Right atrium auricular region (tissue), 2 donors: ENCODE data around the gene ADD1. TPM values are rescaled to one million over a fixed set of nuclear protein-coding genes. Genes with fewer than 3 reads are reported as not detected.

Experiments used
- DNase-seq: peaks from one replicate; pipeline ENCODE4 v3.0.0-alpha.2; 2019; ENCODE audit warnings: low spot score
- H3K27ac ChIP-seq, 2 donors: fragments of 200-600 bp; sonication (generic); 1 replicate in 1 of 2; 2 replicates in 1 of 2; pipeline ENCODE4 v1.5.1; 2016 to 2019
- H3K27me3 ChIP-seq, 2 donors: fragments of 200-600 bp; sonication (generic); one replicate each; pipeline versions ENCODE4 v1.5.1 to v1.6.0; 2017 to 2019
- H3K36me3 ChIP-seq: fragments of 200-600 bp; sonication (generic); one replicate; pipeline ENCODE4 v1.5.1; 2016
- H3K4me1 ChIP-seq, 2 donors: fragments of 200-600 bp; sonication (generic); one replicate each; pipeline versions ENCODE4 v1.5.1 to v1.6.0; 2017 to 2019
- H3K4me3 ChIP-seq, 2 donors: fragments of 200-600 bp; sonication (generic); 1 replicate in 1 of 2; 2 replicates in 1 of 2; pipeline ENCODE4 v1.5.1; 2017 to 2019; ENCODE audit warnings: mild to moderate bottlenecking in 1 of 2, moderate library complexity in 1 of 2
- H3K9me3 ChIP-seq, 2 donors: fragments of 200-600 bp; sonication (generic); one replicate each; pipeline ENCODE4 v1.5.1; 2019
- total RNA-seq, 2 donors: library from RNA; depleted of rRNA; stranded (reverse); fragments of >200 nt; gene quantifications; one replicate each; pipeline ENCODE4 v1.1.0, GENCODE V29; 2016
- TF ChIP-seq, protein P1 (sequence below), 2 donors: fragments of 200-600 bp; sonication (generic); IDR thresholded peaks; one replicate each; pipeline ENCODE4 v1.5.1; 2019; ENCODE audit warnings: antibody characterized with exemption in 2 of 2

The ADD1 gene
- total RNA-seq, 2 donors from 2014 or later, result 171 to 196 TPM

DNA sequence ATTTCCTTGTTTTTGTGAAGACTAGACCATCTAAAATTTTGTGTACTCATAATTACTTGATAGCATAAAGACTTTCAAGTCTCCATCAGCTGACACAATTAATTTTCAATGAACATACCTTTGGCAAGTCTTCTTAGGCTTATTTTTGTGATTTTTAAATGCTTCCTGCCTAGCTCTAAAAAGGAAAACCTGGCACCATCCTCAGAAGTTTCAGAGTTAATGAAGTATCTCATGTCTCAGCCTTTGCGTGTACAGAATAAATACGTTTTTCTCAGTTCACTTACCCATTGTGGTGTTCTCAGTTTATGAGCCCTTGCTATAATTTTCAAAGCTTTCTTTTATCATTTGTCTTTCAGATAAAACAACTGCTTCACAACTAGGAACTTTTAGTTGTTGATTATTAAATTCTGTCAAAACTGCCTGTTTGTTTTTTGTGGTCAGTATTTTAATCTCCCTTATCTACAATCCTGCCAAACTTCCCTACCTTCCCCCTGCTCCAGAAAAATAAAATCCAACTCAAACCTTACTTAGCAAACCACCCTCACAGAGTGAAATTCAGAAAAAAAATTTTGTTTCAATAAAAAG, 21.6 kb downstream of the ADD1 start:
- H3K9me3 ChIP-seq, result no peaks in the 10 kb centered on the region
- H3K4me1 ChIP-seq, result peaks cover 0 to 99% of the 10 kb centered on the region in 2 donors
- TF ChIP-seq, protein P1, sequence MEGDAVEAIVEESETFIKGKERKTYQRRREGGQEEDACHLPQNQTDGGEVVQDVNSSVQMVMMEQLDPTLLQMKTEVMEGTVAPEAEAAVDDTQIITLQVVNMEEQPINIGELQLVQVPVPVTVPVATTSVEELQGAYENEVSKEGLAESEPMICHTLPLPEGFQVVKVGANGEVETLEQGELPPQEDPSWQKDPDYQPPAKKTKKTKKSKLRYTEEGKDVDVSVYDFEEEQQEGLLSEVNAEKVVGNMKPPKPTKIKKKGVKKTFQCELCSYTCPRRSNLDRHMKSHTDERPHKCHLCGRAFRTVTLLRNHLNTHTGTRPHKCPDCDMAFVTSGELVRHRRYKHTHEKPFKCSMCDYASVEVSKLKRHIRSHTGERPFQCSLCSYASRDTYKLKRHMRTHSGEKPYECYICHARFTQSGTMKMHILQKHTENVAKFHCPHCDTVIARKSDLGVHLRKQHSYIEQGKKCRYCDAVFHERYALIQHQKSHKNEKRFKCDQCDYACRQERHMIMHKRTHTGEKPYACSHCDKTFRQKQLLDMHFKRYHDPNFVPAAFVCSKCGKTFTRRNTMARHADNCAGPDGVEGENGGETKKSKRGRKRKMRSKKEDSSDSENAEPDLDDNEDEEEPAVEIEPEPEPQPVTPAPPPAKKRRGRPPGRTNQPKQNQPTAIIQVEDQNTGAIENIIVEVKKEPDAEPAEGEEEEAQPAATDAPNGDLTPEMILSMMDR (IDR thresholded peaks at IDR 0.05), result no peak
- no peaks in the 10 kb centered on the region for H3K36me3 ChIP-seq
- H3K4me3 ChIP-seq, result no peak overlapping the region
- no peak for DNase-seq
- peak overlapping the region in 1 of 2 donors; percentile 3 for H3K27ac ChIP-seq
- H3K27me3 ChIP-seq, result no peaks in the 10 kb centered on the region

DNA sequence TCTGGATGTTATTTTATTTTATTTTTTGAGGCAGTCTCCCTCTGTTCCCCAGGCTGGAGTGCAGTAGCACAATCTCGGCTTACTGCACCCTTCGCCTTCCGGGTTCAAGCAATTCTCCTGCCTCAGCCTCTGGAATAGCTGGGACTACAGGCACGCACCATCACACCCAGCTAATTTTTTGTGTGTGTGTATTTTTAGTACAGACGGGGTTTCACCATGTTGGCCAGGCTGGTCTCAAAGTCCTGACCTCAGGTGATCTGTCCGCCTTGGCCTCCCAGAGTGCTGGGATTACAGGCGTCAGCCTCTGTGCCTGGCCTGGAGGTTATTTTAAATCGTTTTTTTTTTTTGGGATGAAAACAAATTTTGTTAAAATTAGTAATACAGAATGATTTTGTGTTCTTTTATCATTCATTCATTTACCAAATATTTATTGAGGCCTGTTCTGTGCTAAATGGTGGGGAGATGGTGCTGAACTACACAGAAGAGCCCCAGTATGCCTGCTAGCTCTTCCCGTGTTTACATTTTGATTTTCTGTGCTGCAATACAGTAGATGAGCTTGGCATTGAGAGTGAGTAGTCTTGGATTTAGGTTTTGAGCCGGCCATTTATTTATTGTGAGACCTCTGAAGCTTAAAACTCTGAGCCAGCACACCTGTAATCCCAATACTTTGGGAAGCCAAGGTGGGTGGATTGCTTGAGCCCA, 22.7 kb downstream of the ADD1 start:
- no peaks in the 10 kb centered on the region for H3K27me3 ChIP-seq
- H3K9me3 ChIP-seq, result no peaks in the 10 kb centered on the region
- no peaks in the 10 kb centered on the region for H3K36me3 ChIP-seq
- peak overlapping the region; percentile 65 to 73 for H3K27ac ChIP-seq
- peaks cover 0 to 99% of the 10 kb centered on the region in 2 donors for H3K4me1 ChIP-seq
- DNase-seq, result no peak
- H3K4me3 ChIP-seq, result no peak overlapping the region
- TF ChIP-seq, protein P1 (IDR thresholded peaks at IDR 0.05), result no peak

DNA sequence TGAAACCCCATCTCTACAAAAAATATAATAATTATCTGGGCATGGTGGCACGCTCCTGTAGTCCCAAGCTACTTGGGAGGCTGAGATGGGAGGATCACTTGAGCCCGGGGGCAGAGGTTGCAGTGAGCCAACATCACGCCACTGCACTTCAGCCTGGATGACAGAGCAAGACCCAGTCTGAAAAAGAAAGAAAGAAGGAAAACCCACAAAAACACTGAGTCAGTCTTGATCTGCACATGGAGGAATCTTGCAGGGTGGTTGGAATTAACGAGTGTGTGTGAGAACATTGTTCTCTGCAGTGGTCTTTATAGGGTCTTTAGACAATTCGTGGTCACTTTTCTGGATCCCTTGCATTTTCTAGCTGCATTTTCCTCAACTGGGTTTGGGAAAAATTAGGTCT, 23.2 kb downstream of the ADD1 start:
- no peak overlapping the region for H3K4me3 ChIP-seq

DNA sequence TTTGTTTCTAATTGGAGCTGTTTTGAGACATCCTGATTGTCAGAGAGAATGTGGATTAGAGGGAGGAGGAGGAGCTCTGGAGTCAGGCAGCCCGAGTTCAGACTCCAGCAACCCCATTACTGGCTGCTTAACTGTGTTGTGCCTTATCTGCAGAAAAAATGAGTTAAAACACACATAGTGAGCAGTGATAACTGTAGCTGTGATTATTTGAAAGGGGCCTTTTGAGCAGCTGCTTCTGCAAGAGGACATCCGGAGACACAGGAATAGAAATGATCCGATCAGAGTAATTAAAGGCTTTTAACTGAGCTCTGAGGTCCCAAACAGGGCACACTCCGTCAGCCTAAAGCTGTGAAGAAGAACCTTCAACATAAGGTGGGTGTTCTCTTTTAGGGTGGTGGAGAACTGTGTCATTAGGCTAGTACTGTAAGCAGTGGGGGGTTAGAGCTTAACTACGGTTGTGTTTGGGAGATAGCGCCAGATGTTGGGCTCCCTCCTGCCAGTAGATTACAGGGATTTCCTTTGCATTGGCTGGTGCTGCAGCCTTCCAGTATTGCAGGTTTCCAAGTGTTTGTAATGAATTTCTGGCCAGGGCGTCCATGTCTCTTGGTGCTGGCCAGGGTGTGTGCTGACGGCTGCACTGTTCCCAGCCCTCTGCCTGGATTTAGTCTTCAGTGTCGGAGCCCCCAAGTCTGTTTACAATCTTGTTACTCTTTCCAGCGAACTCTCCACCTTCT, 24.3 kb downstream of the ADD1 start:
- Histone ChIP-seq H3K36me3 (no peaks in the 10 kb centered on the region), H3K4me1 (peaks cover 0 to 98% of the 10 kb centered on the region in 2 donors), H3K9me3 (no peaks in the 10 kb centered on the region), H3K4me3 (peak overlapping the region in 1 of 2 donors; percentile 34), H3K27ac (peak overlapping the region; percentile 65 to 73), H3K27me3 (no peaks in the 10 kb centered on the region)
- peak; percentile 68 for DNase-seq
- TF ChIP-seq, protein P1 (IDR thresholded peaks at IDR 0.05), result no peak

More for the DNA sequence above, 23.2 kb downstream of the ADD1 start:
- peaks cover 0 to 99% of the 10 kb centered on the region in 2 donors for H3K4me1 ChIP-seq
- no peaks in the 10 kb centered on the region for H3K36me3 ChIP-seq
- H3K9me3 ChIP-seq, result no peaks in the 10 kb centered on the region
- peak overlapping the region; percentile 65 to 73 for H3K27ac ChIP-seq
- TF ChIP-seq, protein P1 (IDR thresholded peaks at IDR 0.05), result no peak
- H3K27me3 ChIP-seq, result no peaks in the 10 kb centered on the region
- no peak for DNase-seq

DNA sequence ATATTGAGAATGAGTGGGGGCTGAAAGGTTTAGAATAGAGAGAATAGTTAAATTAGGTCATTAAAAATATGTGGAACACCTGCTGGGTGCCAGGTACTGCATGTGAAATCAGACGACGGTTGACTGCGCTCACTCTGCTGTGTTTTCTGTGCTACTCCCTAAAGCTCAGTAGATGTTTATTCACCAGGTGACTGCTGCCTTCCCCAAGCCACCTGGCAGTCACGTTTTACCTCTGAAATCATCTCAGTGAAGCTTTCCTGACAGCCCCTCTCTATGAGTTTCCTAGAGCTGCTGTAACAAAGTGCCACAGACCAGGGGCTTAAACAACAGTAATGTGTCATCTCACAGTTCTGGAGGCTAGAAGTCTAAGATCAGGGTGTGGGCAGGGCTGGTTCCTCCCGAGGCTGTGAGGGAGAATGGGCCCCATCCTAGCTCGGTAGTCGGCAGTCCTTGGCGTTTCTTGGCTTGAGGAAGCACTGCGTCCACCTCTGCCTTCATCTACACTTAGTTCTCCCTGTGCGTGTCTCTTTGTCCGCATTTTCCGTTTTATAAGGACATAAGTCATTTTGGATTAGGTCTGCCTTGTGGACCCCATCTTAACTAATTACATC, 25.3 kb downstream of the ADD1 start:
- peak overlapping the region; percentile 65 to 73 for H3K27ac ChIP-seq
- TF ChIP-seq, protein P1 (IDR thresholded peaks at IDR 0.05), result no peak
- DNase-seq, result no peak
- no peaks in the 10 kb centered on the region for H3K36me3 ChIP-seq
- peak overlapping the region in 1 of 2 donors; percentile 34 for H3K4me3 ChIP-seq
- peaks cover 0 to 95% of the 10 kb centered on the region in 2 donors for H3K4me1 ChIP-seq
- no peaks in the 10 kb centered on the region for H3K9me3 ChIP-seq
- H3K27me3 ChIP-seq, result no peaks in the 10 kb centered on the region
